Activated naive CD4-positive, alpha-beta T cell treated with anti-CD3 and anti-CD28 coated beads, Interleukin-2, amount 10 ng/mL, durations not matched to agents 7 days and 5 days (primary cell): ENCODE results near the gene SOCS6.

Experiments
- CTCF ChIA-PET: fragments of 350-600 bp; sonication (Branson Sonifier 250); formaldehyde crosslinking; loops from one replicate; lab custom pipeline; 2021; ENCODE audit warnings: antibody characterized with exemption; lab: Charles Lee
- DNase-seq: peaks from one replicate; pipeline ENCODE4 v3.0.0-alpha.2; 2020
- H3K27ac Mint-ChIP-seq: one replicate; pipeline ENCODE4 v1.8.0; 2021; ENCODE audit warnings: mild to moderate bottlenecking, moderate library complexity, mixed read lengths
- H3K27me3 Mint-ChIP-seq: one replicate; pipeline ENCODE4 v1.8.0; 2021; ENCODE audit warnings: mild to moderate bottlenecking, mixed read lengths
- H3K36me3 Mint-ChIP-seq: one replicate; pipeline ENCODE4 v1.8.0; 2021; ENCODE audit warnings: mixed read lengths
- H3K4me1 Mint-ChIP-seq: one replicate; pipeline ENCODE4 v1.8.0; 2021; ENCODE audit warnings: mixed read lengths
- H3K4me3 Mint-ChIP-seq: one replicate; pipeline ENCODE4 v1.8.0; 2021; ENCODE audit warnings: mild to moderate bottlenecking, moderate library complexity, mixed read lengths
- H3K9me3 Mint-ChIP-seq: one replicate; pipeline ENCODE4 v1.8.0; 2021; ENCODE audit warnings: mixed read lengths

Gene SOCS6

DNA sequence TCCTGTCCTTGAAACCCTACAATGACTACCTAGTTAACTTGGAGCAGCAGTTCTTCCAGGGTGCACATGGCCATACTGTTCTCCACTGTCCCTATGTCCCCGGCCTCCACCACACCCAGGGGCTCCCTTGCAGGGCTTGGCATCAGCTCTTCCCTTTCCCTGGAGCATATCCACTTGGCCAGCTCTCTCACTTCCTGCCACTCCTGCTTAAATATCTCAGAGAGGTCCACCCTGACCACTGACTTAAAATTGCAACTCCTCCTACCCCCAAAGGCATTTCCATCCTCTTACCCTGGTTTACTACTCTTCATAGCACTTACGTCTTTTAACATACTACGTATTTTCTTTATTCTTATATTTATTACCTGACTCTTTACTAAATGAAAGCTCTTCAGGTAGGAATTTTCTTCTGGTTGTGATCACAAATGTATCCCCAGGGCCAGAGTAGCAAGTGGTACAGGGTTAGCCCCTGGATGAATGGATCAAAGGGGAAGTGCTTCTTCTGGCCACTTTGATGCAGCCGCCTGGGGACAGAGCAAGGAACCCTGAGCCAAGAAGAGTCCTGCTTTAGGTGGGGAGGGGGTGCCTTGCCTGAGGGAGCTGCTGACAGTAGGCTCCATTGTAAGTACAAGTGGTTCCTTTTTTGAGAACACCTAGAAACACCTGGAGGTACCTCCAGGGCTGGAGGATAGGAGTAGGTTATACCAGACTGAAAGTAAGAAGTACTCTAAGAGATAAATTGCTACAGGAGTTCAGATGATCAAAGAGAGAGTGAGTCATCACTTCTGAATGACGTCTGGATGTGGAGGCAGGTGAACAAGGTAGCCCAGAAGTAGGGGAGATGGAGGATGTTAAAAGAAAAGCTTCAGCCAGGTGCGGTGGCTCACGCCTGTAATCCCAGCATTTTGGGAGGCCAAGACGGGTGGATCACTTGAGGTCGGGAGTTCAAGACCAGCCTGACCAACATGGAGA, 82.2 kb downstream of the SOCS6 start:
- CTCF ChIA-PET = no interaction called here
- H3K4me1 Mint-ChIP-seq = no peaks in the 10 kb centered on the region
- no peak for DNase-seq
- no peak overlapping the region for H3K27ac Mint-ChIP-seq
- H3K36me3 Mint-ChIP-seq = no peaks in the 10 kb centered on the region
- no peaks in the 10 kb centered on the region for H3K27me3 Mint-ChIP-seq
- no peak overlapping the region for H3K4me3 Mint-ChIP-seq
- H3K9me3 Mint-ChIP-seq = no peaks in the 10 kb centered on the region

DNA sequence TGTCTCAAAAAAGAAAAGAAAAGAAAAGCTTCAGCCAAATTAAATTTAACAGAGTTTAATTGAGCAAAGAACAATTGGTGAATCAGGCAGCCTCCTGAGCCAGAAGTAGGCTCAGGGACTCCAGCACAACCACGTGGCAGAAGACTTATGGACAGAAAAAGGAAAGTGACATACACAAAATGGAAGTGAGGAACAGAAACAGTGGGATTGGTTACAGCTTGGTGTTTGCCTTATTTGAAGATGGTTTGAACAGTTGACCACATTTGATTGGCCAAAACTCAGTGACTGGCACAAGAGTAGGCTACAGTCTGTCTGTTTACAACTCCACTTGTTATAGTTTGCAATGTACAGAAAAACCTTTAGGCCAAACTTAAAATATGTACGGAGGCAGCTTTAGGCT, 83.1 kb downstream of the SOCS6 start:
- CTCF ChIA-PET = no interaction called here
- no peak for DNase-seq
- H3K27me3 Mint-ChIP-seq = no peaks in the 10 kb centered on the region
- H3K27ac Mint-ChIP-seq = no peak overlapping the region
- H3K36me3 Mint-ChIP-seq = no peaks in the 10 kb centered on the region
- no peaks in the 10 kb centered on the region for H3K9me3 Mint-ChIP-seq
- no peak overlapping the region for H3K4me3 Mint-ChIP-seq
- no peaks in the 10 kb centered on the region for H3K4me1 Mint-ChIP-seq

DNA sequence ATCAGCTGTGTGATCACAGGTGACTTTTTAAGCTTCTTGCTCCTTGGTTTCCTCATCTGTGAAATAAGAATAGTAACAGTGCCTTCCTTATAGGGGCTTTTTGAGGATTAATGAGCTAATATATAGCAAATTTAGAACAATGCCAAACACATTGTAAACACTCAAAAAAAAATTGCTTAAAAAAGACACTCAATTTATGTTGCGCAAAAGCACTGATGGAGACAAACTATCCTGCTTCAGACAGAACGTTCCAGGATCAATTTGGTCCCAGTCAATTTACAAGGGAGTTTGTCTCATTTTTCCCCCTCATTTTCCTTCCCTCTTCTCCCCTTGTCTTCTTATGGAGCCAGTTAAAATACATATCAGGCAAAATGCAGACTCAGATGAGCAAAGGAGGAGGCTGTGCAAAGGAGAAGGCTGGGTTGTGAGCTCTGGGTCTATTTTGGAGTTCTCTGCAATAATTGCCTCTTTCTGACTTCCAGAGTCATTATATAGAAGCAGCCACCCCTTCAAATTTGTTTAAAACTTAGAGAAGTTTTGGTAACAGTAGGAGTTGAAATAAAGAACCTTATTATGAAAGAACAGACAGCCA, 83.7 kb downstream of the SOCS6 start:
- DNase-seq = no peak

GRCh38 chr18:70373042-70373519, 84.2 kb downstream of the SOCS6 start:
- CTCF ChIA-PET = no interaction called here
- Mint-ChIP-seq H3K9me3 (no peaks in the 10 kb centered on the region), H3K27ac (no peak overlapping the region), H3K4me1 (no peaks in the 10 kb centered on the region), H3K27me3 (no peaks in the 10 kb centered on the region), H3K4me3 (no peak overlapping the region), H3K36me3 (no peaks in the 10 kb centered on the region)
- DNase-seq = no peak

More for the DNA sequence above, 83.7 kb downstream of the SOCS6 start:
- Mint-ChIP-seq H3K27me3 (no peaks in the 10 kb centered on the region), H3K27ac (no peak overlapping the region), H3K36me3 (no peaks in the 10 kb centered on the region), H3K4me3 (no peak overlapping the region), H3K9me3 (no peaks in the 10 kb centered on the region), H3K4me1 (no peaks in the 10 kb centered on the region)
- CTCF ChIA-PET = no interaction called here

GRCh38 chr18:70374154-70374553, 85.3 kb downstream of the SOCS6 start:
- H3K27me3 Mint-ChIP-seq = no peaks in the 10 kb centered on the region
- H3K4me1 Mint-ChIP-seq = no peaks in the 10 kb centered on the region
- H3K36me3 Mint-ChIP-seq = no peaks in the 10 kb centered on the region
- no peak overlapping the region for H3K4me3 Mint-ChIP-seq
- H3K9me3 Mint-ChIP-seq = no peaks in the 10 kb centered on the region
- no peak for DNase-seq
- no peak overlapping the region for H3K27ac Mint-ChIP-seq
- CTCF ChIA-PET = no interaction called here

DNA sequence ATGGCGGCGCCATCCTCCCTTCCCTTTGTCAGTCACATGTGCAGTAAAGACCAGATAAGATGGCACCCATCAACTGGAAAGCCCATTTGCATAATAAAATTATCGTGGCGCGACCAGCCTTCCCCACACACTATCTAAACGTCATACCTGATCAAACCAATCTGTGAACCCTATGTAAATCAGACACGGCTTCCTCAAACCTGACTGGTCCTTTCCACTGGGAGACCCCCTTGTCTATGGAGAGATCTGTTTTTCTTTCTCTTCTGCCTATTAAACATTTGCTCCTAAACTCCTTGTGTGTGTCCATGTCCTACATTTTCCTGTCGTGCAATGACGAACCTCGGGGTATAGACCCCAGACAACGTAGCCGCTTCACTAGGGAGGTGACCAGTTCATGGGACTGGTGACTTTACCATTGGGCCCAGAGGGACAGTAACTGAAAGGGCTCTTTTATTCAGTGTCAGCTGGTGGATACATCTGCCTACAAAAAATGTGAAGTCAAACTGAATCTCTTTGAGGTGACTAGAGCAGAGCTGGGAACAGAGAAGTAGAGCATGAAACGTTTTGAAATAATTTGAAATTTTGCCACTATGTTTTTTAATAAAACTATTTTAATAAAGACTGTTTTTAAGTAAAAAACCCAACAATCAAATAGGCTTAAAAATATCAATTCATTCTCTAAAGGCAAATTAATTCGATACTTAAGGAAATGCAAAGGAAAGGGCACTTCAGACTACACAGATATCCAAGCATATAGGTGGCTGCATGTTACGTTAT, 87.5 kb downstream of the SOCS6 start:
- CTCF ChIA-PET = no interaction called here
- Mint-ChIP-seq H3K36me3 (no peaks in the 10 kb centered on the region), H3K4me1 (no peaks in the 10 kb centered on the region), H3K27ac (no peak overlapping the region), H3K9me3 (no peaks in the 10 kb centered on the region), H3K27me3 (no peaks in the 10 kb centered on the region), H3K4me3 (no peak overlapping the region)
- DNase-seq = no peak

GRCh38 chr18:70376914-70377258, 88.0 kb downstream of the SOCS6 start:
- CTCF ChIA-PET = no interaction called here
- Mint-ChIP-seq H3K9me3 (no peaks in the 10 kb centered on the region), H3K4me3 (no peak overlapping the region), H3K36me3 (no peaks in the 10 kb centered on the region), H3K27ac (no peak overlapping the region), H3K27me3 (no peaks in the 10 kb centered on the region), H3K4me1 (no peaks in the 10 kb centered on the region)
- no peak for DNase-seq

DNA sequence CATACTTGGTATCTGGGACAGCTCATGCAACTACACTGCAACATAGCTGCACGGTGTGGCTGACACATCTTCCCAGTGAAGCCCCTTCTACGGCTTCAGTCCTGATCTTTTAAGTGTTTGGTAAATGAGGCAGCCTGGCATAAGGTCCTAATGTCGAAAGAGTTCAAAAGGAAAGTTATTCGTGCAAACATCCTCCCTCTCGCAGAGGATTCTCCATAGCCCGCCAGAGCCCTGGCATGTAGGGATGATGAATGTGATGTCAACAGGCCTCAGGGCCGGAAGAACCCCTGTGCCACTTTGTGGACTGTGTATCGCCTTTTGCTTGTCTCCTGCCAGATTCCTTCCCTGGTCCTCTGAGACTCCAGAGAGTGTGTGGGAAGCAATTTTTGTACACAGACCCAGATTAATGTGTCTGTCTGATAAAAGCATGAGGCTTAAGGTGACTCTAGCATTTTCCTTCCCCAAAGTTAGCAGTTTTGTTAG, 88.5 kb downstream of the SOCS6 start:
- CTCF ChIA-PET = no interaction called here
- H3K27ac Mint-ChIP-seq = no peak overlapping the region
- H3K4me1 Mint-ChIP-seq = no peaks in the 10 kb centered on the region
- H3K4me3 Mint-ChIP-seq = no peak overlapping the region
- no peaks in the 10 kb centered on the region for H3K27me3 Mint-ChIP-seq
- H3K36me3 Mint-ChIP-seq = no peaks in the 10 kb centered on the region
- no peaks in the 10 kb centered on the region for H3K9me3 Mint-ChIP-seq
- no peak for DNase-seq

DNA sequence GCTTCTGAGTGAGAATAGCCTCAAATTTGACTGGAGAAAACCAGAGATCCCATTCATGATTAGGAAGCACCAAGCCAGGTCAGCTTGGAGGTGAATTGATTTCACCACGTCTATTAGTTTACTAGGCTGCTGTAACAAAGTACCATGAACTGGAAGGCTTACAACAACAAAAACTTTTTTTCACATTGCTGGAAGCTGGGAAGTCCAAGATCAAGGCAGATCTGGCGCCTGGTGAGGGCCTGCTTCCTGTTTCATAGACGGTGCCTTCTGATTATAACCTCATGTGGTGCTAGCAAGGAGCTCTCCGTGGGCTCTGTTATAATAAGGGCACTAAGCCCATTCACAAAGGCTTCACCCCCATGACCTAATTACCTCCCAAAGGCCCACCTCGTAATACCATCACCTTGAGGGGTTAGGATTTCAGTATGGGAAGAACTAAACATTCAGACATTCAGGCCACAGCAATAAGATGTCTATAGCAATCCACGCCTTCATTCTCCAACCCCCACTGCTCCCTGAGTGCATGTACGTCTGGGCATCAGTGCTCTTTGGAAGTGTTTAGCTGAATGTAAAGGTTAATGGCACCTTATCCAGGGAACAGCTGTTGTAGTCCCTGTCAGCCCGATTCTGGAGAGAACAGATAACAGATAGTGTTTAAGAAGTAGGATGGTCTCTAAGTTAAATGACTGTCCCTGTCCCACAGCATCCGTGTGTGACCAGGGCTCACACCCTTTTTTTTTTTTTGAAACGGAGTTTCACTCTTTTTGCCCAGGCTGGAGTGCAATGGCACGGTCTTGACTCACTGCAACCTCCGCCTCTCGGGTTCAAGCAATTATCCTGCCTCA, 89.2 kb downstream of the SOCS6 start:
- no peak overlapping the region for H3K27ac Mint-ChIP-seq
- H3K9me3 Mint-ChIP-seq = no peaks in the 10 kb centered on the region
- H3K36me3 Mint-ChIP-seq = no peaks in the 10 kb centered on the region
- H3K4me1 Mint-ChIP-seq = no peaks in the 10 kb centered on the region
- CTCF ChIA-PET = no interaction called here
- H3K27me3 Mint-ChIP-seq = no peaks in the 10 kb centered on the region
- DNase-seq = no peak
- no peak overlapping the region for H3K4me3 Mint-ChIP-seq
